LNCAP (cell line): Measurements from ENCODE around the gene HMGN4.

ENCODE experiments used
- TF ChIP-seq, protein P1 (sequence below): fragments of 450-650 bp; IDR thresholded peaks from 2 replicates; pipeline ENCODE4 v1.5.1; 2017; ENCODE audit warnings: mild to moderate bottlenecking

HMGN4 gene

DNA sequence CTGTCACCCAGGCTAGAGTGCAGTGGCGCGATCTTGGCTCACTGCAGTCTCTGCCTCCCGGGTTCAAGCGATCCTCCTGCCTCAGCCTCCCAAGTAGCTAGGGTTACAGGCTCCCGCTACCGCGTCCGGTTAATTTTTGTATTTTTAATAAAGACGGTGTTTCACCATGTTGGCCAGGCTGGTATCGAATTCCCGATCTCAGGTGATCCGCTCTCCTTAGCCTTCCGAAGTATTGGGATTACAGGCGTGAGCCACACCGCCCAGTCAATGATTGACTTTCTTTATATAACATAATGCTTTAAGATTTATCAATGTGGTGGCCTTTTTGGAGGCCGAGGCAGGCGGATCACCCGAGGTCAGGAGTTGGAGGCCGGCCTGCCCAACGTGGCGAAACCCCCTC, 50.8 kb downstream of the HMGN4 start:
- TF ChIP-seq, protein P1, sequence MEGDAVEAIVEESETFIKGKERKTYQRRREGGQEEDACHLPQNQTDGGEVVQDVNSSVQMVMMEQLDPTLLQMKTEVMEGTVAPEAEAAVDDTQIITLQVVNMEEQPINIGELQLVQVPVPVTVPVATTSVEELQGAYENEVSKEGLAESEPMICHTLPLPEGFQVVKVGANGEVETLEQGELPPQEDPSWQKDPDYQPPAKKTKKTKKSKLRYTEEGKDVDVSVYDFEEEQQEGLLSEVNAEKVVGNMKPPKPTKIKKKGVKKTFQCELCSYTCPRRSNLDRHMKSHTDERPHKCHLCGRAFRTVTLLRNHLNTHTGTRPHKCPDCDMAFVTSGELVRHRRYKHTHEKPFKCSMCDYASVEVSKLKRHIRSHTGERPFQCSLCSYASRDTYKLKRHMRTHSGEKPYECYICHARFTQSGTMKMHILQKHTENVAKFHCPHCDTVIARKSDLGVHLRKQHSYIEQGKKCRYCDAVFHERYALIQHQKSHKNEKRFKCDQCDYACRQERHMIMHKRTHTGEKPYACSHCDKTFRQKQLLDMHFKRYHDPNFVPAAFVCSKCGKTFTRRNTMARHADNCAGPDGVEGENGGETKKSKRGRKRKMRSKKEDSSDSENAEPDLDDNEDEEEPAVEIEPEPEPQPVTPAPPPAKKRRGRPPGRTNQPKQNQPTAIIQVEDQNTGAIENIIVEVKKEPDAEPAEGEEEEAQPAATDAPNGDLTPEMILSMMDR = no peak

DNA sequence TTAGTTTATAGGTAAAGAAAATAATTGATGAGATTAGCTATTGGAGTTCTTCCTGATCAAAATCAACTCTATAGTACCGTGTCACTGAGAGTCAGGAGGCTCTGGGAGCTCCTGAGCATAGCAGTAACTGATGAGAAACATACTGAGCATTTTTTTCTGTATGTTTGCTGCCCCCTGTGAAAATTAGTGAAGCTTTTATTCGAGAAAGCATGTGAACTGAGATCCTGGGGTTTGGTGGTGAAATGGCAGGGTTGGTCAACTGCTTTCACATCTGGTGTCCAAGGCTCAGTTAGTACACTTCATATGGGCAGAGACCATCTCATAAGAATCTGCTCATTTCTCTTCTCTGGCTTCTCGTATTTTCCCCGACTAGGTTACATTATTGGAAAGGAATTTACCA, 54.5 kb downstream of the HMGN4 start:
- TF ChIP-seq, protein P1 = no peak

DNA sequence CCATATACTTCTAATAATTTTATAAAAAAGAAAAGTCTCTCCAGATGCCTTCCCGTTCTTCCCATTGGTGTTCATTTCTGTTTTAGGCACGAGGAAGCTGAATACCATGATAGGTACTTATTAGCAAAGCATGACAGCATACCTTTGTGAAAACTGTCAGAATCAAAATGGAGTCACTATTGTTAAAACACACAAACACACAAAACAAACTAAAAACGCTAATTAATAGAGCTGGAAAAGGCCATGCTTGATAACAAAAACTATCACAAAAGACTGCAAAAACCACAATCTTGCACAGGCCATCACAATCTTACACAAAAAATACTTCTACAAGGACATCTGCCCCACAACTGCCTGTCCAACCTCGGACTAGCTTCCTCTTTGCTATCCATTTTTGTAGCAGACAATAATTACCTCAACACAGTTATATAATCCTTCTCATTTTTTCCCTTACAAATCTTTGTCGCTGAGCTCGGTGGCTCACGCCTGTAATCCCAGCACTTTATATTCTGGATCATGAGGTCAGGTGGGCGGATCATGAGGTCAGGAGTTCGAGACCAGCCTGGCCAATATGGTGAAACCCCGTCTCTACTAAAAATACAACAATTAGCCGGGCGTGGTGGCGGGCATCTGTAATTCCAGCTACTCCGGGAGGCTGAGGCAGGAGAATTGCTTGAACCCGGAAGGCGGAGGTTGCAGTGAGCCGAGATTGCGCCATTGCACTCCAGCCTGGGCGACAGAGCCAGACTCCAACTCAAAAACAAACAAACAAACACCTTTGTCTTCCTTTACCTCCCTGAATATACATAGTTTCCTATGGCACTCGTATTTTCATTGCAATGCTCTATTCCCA, 55.3 kb downstream of the HMGN4 start:
- TF ChIP-seq, protein P1 = no peak

DNA sequence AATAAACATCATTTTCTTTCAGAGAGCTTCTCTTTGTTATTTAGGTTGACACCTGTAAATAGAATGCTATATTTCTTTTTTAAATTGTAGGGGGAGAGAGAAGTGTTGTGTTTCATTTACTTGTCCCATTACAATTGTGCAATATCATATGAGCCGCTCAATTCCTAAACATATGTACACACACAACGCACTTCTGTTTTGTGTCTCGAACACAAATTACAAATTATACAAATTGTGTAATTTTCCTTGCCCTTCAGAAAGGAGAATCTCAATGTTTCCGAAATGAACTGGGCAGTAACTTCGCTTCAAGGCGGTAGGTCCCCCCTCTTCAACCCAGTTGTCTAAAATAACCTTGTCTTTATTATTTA, 55.9 kb downstream of the HMGN4 start:
- TF ChIP-seq, protein P1 = no peak

DNA sequence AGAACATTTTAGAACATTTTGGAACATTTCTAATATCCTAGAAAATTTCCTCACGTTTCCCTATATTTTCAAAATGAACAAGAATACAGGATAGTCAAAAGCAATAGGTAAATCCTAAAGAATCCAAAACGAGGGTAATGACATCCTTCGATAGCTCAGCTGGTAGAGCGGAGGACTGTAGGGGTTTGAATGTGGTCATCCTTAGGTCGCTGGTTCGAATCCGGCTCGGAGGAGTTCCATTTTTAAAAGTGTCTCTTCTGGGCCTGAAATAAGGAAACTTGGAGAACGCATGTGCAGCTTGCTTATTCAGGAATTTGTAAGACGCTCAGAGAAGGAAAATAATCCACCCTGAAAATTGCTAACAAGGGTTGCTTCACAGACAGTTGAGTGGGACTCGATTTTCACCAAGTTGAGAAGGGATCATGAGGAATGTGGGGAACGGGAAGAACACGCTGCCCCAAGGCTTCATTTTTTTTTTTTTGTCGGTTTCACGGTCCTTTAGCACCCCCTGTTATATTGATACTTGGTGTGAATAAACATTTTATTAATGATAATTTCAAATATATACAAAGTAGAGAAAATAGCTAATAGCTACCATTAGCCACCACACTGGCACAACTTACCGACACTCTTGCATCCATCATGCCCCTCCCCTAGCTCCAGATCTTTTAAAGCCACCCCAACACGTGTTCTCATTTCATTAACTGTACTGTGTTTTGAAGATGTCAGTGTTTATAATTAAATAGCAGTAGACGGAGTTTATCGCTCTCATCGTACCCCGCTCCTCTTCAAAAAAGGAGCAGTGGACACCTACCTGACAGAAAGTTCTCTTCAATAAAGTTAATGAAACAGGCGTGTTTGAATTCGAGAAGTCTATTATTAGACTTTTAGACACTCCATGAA, 56.8 kb downstream of the HMGN4 start:
- TF ChIP-seq, protein P1 = no peak

DNA sequence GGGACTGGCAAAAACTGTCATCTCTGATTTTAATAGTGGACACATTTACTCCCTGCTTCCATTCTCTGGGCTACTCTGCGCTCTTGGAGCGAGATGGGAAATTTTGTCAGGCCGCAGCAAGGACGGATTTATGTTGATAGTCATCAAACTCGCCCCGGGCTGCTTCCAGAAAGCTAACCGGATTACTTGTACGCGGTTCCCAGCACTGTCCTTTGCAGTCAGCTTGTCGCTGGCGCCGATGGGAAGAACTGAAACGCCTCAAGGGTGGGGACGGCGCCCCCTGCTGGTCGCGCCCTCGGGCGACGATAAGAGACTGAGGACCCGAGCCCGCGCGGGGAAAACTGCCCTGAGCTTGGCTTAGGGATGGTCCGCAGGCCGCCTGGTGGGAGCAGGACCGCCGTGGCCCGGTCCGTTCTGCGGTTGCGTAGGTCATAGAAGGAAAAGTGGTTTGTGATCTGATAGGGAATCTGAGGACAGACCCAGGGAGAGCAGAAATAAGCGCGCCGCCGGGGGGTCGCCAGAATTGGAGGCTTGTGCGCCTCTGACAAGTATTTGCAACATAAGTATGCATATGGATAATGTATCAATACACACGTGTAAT, 57.6 kb downstream of the HMGN4 start:
- TF ChIP-seq, protein P1 = peak; percentile 84
